Thoracic aorta (tissue), 2 donors: ENCODE measurements around the gene SORCS1. TPM values are rescaled to one million over a fixed set of nuclear protein-coding genes. Genes with fewer than 3 reads are reported as not detected.

Experiments used
- ATAC-seq: fragments of 150-250 bp; one replicate; pipeline ENCODE4 v1.8.0; 2017; ENCODE audit warnings: low read depth; ENCODE audit not compliant: insufficient number of reproducible peaks, low FRiP score
- DNase-seq: peaks from one replicate; pipeline ENCODE4 v3.0.0-alpha.2; 2020; ENCODE audit warnings: low spot score
- H3K27ac ChIP-seq, 2 donors: fragments of 200-600 bp; sonication (generic); 1 replicate in 1 of 2; 2 replicates in 1 of 2; pipeline ENCODE4 v1.5.1; 2016; ENCODE audit warnings: mild to moderate bottlenecking in 2 of 2, moderate library complexity in 2 of 2
- H3K27me3 ChIP-seq: fragments of 200-600 bp; sonication (generic); replicated peaks from 2 replicates; pipeline ENCODE4 v1.6.0; 2016; ENCODE audit warnings: mild to moderate bottlenecking; ENCODE audit not compliant: insufficient read depth
- H3K36me3 ChIP-seq: fragments of 200-600 bp; sonication (generic); one replicate; pipeline ENCODE4 v1.5.1; 2016
- H3K4me1 ChIP-seq, 2 donors: fragments of 200-600 bp; sonication (generic); 1 replicate in 1 of 2; 2 replicates in 1 of 2; pipeline versions ENCODE4 v1.5.1 to v1.6.0; 2016; ENCODE audit warnings: low read depth in 2 of 2, mild to moderate bottlenecking in 1 of 2; ENCODE audit not compliant: control insufficient read depth in 1 of 2
- H3K4me3 ChIP-seq: fragments of 200-600 bp; sonication (generic); 2 replicates; pipeline ENCODE4 v1.5.1; 2016; ENCODE audit warnings: mild to moderate bottlenecking
- H3K9me3 ChIP-seq: fragments of 200-600 bp; sonication (generic); 2 replicates; pipeline ENCODE4 v1.5.1; 2016
- total RNA-seq, 2 donors: library from RNA; depleted of rRNA; stranded (reverse); fragments of >200 nt; gene quantifications; one replicate each; pipeline versions ENCODE4 v1.1.0 to v1.2.3, GENCODE V29; 2016
- TF ChIP-seq, protein P1 (sequence below): fragments of 200-600 bp; sonication (generic); IDR thresholded peaks from one replicate; pipeline ENCODE4 v1.5.1; 2019; ENCODE audit warnings: antibody characterized with exemption

SORCS1 gene
- total RNA-seq, 2 donors from 2014 or later: 0.27 to 1.1 TPM

GRCh38 chr10:107022600-107023354, 141.7 kb downstream of the SORCS1 start:
- Histone ChIP-seq H3K27ac (no peak overlapping the region), H3K36me3 (no peaks in the 10 kb centered on the region), H3K4me3 (no peak overlapping the region), H3K9me3 (no peaks in the 10 kb centered on the region), H3K4me1 (no peaks in the 10 kb centered on the region), H3K27me3 (no peaks in the 10 kb centered on the region)
- DNase-seq: no peak
- ATAC-seq: no peak
- TF ChIP-seq, protein P1, sequence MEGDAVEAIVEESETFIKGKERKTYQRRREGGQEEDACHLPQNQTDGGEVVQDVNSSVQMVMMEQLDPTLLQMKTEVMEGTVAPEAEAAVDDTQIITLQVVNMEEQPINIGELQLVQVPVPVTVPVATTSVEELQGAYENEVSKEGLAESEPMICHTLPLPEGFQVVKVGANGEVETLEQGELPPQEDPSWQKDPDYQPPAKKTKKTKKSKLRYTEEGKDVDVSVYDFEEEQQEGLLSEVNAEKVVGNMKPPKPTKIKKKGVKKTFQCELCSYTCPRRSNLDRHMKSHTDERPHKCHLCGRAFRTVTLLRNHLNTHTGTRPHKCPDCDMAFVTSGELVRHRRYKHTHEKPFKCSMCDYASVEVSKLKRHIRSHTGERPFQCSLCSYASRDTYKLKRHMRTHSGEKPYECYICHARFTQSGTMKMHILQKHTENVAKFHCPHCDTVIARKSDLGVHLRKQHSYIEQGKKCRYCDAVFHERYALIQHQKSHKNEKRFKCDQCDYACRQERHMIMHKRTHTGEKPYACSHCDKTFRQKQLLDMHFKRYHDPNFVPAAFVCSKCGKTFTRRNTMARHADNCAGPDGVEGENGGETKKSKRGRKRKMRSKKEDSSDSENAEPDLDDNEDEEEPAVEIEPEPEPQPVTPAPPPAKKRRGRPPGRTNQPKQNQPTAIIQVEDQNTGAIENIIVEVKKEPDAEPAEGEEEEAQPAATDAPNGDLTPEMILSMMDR: no peak

DNA sequence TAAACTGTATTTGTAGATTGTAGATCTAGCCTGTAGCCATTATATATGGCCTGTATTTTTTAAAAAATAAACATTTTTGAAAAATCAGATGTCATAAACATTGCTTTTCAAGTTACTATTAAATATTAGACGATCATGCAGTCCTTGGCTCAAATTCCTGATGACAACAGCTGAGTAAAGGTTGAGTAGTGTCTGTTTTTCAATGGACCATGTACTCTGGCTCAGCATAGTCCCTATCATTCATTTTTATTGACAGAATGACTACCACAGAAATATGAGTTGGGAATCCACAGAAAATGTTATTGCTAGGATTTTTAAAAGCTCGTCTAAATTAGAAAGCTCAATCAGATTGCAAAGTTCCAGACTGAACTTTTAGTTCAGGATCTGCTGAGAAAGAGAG, 145.4 kb downstream of the SORCS1 start:
- DNase-seq: no peak
- no peak for ATAC-seq
- Histone ChIP-seq H3K4me3 (no peak overlapping the region), H3K36me3 (no peaks in the 10 kb centered on the region), H3K27ac (no peak overlapping the region), H3K27me3 (no peaks in the 10 kb centered on the region), H3K9me3 (no peaks in the 10 kb centered on the region), H3K4me1 (no peaks in the 10 kb centered on the region)
- TF ChIP-seq, protein P1: no peak

GRCh38 chr10:107013258-107014006, 151.1 kb downstream of the SORCS1 start:
- Histone ChIP-seq H3K36me3 (no peaks in the 10 kb centered on the region), H3K27ac (no peak overlapping the region), H3K9me3 (no peaks in the 10 kb centered on the region), H3K27me3 (no peaks in the 10 kb centered on the region), H3K4me1 (no peaks in the 10 kb centered on the region), H3K4me3 (no peak overlapping the region)
- TF ChIP-seq, protein P1: no peak
- ATAC-seq: no peak
- no peak for DNase-seq

DNA sequence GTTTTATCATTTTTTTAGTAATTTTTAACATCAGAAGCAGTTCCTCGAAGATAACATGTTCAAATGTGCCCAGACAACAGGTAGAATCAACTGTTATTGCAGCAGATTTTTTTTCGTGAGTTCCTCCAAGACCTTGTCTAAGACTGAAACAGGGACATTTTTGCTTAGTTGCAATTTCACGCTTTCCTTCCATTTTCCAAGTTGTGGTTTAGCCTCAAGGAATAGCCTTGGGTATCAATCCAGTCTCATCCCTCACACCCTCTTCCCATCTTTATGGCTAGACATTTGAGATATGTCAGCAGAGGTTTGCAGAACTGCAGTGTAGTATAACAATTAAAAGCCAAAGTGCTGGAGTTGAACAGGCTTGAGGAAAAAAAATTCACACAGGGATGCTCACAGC, 152.5 kb downstream of the SORCS1 start:
- Histone ChIP-seq H3K27ac (no peak overlapping the region), H3K4me3 (no peak overlapping the region), H3K4me1 (no peaks in the 10 kb centered on the region), H3K27me3 (no peaks in the 10 kb centered on the region), H3K36me3 (no peaks in the 10 kb centered on the region), H3K9me3 (no peaks in the 10 kb centered on the region)
- TF ChIP-seq, protein P1: no peak
- no peak for DNase-seq
- no peak for ATAC-seq

DNA sequence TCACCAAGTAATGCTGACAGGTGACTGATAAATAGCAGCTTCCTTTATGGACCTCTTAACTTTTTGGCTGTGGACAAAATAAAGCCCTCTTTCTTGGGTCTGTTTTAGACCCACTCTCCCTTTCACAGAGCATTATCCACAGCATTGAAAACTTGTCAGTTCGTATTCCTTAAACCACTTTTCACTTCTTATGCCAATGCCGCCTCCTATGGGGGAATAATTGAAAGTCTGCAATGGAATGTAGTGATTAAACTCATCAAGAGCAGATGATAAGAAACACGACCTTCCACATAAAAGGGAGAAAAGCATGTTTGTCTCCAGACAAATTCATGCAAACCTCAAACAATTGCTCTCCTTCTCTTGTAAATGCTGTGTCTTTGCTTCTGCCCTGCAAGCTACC, 153.4 kb downstream of the SORCS1 start:
- H3K27ac ChIP-seq: no peak overlapping the region
- ATAC-seq (no peak), DNase-seq (no peak)
- no peaks in the 10 kb centered on the region for H3K9me3 ChIP-seq
- H3K27me3 ChIP-seq: no peaks in the 10 kb centered on the region
- H3K4me3 ChIP-seq: no peak overlapping the region
- TF ChIP-seq, protein P1: no peak
- no peaks in the 10 kb centered on the region for H3K36me3 ChIP-seq
- H3K4me1 ChIP-seq: no peaks in the 10 kb centered on the region
